Stimulated activated CD8-positive, alpha-beta memory T cell treated with anti-CD3 and anti-CD28 coated beads, Interleukin-7, amount 100 ng/mL, for 1 hour (primary cell): ENCODE data around the gene KLF11.
"Not testable (repeated sequence)": the region's sequence is repeated elsewhere in the genome, so short reads cannot be mapped to it uniquely, and the experiment has no call there.

Source experiments
- DNase-seq, 2 donors: peaks; one replicate each; pipeline ENCODE4 v3.0.0-alpha.2; 2020; ENCODE audit warnings: low read depth in 2 of 2

The KLF11 gene

DNA sequence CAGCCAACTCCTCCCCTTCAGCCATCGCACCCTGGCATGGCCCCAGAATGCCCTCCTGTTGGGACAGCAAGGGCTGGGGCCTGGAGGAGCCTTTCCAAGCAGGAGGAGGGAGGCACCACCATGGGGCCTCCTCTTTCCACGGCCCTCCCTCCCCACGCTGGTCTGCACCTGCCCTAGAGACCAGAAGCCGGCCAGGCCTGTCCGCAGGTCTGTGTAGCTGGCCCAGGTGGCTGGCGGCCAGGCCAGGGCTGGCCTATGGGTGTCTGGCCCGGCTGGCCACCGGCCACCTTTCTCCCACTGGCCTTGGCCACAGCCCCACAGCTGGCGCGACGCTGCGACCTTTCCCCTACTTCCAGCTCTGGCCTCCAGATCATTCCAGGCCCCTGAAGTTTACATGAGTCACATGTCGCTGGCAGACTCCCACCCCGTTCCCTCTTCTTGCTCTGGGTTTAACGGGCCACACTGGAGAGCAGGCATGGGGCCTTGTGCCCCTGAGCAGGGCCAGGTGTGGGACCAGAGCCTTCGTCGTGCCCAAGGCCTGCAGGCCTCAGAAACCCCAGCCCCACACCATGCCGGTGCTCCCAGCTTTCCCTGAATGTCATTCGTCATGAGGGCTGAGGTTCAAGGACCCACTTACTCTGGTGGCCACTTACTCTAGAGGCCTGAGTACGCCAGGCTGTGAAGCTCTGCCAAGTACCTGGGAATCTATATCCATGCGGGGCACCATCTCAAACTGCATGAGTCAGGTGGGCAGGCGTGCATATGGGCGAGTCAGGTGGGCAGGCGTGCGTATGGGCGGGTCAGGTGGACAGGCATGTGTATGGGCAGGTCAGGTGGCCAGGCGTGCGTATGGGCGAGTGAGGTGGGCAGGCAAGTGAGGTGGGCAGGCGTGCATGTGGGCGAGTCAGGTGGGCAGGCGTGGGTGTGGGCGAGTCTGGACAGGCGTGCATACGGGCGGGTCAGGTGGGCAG is 33.3 kb upstream of the KLF11 start:
- no peak for DNase-seq

DNA sequence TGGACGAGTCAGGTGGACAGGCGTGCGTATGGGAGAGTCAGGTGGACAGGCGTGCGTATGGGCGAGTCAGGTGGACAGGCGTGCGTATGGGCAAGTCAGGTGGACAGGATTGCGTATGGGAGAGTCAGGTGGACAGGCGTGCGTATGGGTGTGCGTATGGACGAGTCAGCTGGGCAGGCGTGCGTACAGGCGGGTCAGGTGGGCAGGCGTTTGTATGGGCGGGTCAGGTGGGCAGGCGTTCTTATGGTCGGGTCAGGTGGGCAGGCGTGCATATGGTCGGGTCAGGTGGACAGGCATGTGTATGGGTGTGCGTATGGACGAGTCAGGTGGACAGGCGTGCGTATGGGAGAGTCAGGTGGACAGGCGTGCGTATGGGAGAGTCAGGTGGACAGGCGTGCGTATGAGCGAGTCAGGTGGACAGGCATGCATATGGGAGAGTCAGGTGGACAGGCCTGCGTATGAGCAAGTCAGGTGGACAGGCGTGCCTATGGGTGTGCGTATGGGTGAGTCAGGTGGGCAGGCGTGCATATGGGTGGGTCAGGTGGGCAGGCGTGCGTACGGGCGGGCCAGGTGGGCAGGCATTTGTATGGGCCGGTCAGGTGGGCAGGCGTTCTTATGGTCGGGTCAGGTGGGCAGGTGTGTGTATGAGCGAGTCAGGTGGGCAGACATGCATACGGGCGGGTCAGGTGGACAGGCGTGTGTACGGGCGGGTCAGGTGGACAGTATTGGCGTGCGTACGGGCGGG is 32.3 kb upstream of the KLF11 start:
- DNase-seq: not testable (repeated sequence)

DNA sequence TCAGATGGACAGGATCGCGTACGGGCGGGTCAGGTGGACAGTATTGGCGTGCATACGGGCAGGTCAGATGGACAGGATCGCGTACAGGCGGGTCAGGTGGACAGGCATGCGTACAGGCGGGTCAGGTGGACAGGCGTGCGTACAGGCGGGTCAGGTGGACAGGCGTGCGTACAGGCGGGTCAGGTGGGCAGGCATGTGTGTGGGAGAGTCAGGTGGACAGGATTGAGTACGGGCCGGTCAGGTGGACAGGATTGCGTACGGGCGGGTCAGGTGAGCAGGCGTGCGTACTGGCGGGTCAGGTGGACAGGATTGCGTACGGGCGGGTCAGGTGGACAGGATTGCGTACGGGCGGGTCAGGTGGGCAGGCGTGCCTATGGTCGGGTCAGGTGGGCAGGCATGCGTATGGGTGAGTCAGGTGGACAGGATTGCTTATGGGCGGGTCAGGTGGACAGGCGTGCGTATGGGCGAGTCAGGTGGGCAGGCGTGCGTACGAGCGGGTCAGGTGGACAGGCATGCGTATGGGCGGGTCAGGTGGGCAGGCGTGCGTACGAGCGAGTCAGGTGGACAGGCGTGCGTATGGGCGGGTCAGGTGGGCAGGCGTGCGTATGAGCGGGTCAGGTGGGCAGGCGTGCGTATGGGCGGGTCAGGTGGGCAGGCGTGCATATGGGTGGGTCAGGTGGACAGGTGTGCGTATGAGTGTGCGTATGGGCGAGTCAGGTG is 31.6 kb upstream of the KLF11 start:
- DNase-seq: not testable (repeated sequence)

DNA sequence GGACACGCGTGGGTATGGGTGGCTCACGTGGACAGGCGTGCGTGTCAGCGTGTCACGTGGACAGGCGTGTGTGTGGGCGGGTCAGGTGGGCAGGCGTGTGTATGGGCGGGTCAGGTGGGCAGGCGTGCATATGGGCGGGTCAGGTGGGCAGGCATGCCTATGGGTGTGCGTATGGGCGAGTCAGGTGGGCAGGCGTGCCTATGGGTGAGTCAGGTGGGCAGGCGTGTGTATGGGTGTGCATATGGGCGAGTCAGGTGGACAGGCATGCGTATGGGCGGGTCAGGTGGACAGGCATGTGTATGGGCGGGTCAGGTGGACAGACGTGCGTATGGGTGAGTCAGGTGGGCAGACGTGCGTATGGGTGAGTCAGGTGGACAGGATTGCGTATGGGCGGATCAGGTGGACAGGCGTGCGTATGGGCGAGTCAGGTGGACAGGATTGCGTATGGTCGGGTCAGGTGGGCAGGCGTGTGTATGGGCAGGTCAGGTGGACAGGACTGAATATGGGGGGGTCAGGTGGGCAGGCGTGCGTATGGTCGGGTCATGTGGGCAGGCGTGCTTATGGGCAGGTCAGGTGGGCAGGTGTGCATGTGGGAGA is 30.9 kb upstream of the KLF11 start:
- not testable (repeated sequence) for DNase-seq

DNA sequence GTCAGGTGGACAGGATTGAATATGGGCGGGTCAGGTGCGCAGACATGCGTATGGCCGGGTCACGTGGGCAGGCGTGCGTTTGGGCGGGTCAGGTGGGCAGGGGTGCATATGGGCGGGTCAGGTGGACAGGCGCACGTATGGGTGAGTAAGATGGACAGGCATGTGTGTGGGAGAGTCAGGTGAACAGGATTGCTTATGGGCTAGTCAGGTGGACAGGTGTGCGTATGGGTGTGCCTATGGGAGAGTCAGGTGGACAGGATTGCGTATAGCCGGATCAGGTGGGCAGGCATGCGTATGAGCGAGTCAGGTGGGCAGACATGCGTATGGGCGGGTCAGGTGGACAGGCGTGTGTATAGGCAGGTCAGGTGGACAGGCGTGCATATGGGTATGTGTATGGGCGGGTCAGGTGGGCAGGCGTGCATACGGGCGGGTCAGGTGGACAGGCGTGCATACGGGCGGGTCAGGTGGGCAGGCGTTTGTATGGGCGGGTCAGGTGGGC is 30.3 kb upstream of the KLF11 start:
- no peak for DNase-seq

DNA sequence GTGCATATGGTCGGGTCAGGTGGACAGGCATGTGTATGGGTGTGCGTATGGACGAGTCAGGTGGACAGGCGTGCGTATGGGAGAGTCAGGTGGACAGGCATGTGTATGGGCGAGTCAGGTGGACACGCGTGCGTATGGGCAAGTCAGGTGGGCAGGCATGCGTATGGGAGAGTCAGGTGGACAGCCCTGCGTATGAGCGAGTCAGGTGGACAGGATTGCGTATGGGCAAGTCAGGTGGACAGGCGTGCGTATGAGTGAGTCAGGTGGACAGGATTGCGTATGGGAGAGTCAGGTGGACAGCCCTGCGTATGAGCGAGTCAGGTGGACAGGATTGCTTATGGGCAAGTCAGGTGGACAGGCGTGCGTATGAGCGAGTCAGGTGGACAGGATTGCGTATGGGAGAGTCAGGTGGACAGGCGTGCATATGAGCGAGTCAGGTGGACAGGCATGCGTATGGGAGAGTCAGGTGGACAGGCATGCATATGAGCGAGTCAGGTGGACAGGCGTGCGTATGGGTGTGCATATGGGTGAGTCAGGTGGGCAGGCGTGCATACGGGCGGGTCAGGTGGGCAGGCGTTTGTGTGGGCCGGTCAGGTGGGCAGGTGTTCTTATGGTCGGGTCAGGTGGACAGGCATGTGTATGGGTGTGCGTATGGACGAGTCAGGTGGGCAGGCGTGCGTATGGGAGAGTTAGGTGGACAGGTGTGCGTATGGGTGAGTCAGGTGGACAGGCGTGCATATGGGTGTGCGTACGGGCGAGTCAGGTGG is 29.5 kb upstream of the KLF11 start:
- not testable (repeated sequence) for DNase-seq

DNA sequence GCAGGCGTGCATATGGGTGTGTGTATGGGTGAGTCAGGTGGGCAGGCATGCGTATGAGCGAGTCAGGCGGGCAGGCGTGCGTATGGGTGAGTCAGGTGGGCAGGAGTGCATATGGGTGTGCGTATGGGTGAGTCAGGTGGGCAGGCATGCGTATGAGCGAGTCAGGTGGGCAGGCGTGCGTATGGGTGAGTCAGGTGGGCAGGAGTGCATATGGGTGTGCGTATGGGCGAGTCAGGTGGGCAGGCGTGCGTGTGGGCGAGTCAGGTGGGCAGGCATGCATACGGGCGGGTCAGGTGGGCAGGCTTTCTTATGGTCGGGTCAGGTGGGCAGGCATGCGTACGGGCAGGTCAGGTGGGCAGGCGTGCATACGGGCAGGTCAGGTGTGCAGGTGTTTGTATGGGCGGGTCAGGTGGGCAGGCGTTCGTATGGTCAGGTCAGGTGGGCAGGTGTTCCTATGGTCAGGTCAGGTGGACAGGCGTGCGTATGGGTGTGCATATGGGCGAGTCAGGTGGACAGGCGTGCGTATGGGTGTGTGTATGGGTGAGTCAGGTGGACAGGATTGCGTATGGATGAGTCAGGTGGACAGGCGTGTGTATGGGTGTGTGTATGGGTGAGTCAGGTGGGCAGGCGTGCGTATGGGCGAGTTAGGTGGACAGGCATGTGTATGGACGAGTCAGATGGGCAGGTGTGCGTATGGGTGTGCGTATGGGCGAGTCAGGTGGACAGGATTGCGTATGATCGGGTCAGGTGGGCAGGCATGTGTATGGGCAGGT is 28.7 kb upstream of the KLF11 start:
- DNase-seq: no peak

DNA sequence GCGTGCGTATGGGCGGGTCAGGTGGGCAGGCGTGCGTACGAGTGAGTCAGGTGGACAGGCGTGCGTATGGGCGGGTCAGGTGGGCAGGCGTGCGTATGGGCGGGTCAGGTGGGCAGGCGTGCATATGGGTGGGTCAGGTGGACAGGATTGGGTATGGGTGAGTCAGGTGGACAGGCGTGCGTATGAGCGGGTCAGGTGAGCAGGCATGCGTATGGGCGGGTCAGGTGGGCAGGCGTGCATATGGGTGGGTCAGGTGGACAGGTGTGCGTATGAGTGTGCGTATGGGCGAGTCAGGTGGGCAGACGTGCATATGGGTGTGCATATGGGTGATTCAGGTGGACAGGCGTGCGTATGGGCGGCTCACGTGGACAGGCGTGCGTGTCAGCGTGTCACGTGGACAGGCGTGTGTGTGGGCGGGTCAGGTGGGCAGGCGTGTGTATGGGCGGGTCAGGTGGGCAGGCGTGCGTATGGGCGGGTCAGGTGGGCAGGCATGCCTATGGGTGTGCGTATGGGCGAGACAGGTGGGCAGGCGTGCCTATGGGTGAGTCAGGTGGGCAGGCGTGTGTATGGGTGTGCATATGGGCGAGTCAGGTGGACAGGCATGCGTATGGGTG is 27.9 kb upstream of the KLF11 start:
- not testable (repeated sequence) for DNase-seq

DNA sequence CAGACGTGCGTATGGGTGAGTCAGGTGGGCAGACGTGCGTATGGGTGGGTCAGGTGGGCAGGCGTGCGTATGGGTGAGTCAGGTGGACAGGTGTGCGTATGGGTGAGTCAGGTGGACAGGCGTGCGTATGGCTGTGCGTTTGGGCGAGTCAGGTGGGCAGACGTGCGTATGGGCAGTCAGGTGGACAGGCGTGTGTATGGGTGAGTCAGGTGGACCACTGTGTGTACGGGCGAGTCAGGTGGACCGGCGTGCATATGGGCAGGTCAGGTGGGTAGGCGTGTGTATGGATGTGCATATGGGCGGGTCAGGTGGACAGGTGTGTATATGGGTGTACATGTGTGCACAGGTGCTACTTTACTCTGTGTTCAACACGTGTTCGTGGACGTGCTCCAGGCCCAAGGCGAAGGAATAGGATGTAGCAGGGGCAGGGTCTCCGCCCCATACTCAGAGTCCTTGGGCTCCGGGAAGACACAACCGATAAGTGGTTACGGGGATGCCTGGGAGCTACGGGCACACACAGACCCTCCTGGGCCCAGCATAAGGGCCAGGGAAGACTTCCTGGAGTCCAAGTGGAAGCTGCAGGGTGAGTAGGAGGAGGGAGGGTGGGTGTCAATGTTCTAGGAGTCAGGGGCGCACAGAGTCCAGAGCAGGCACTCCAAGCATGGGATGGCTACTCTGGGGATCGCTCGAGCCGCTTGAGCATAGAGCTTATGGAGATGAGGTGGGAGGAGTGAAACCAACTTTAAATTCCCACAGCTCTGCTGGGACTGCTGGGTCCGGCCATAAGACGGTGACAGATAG is 27.1 kb upstream of the KLF11 start:
- DNase-seq: no peak

DNA sequence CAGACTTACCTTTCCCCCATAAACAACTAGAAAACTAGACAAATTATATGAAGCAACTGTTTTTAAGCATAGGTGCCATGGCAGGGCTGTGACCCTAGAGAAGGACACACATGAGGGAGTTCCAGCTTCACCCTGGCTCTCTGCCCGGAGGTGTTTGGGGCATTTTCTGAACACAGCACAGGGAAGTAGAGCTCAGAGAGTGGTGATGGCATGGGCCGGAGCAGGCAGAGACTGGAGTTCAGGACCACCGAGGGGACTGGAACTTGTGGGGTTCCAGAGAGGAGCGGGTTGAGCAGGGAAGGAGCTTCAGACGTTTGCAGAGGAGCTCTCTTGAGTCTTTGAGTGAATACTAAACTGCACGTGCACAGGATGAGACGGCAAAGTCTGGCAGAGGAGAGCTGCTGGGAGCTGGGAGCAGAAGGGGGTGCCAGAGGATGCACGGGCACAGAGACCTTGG is 26.5 kb upstream of the KLF11 start:
- DNase-seq: no peak

DNA sequence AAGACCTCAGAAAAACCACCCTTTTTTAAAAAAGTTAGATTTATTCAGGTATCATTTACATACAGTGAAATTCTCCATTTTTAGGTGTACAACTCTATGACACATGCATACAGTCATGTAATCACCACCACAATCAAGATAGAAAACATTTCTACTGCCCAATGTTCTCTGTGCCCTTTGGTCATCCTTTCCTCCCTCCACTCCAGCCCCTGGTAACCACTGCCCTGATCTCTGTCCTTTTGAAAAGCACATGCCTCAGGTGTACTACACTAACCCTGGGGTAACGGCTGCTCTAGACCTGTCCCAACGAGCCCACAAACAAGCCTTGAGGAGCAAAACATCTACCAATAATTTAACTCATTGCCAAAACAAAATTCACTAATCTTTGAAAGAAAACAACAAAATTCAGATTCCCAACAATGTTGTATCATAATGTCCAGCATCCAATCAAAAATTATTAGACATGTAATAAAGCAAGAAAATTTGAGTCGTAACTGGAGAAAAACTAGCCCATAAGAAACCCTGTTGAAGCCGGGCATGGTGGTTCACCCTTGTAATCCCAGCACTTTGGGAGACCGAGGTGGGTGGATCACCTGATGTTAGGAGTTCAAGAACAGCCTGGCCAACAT is 25.9 kb upstream of the KLF11 start:
- no peak for DNase-seq

DNA sequence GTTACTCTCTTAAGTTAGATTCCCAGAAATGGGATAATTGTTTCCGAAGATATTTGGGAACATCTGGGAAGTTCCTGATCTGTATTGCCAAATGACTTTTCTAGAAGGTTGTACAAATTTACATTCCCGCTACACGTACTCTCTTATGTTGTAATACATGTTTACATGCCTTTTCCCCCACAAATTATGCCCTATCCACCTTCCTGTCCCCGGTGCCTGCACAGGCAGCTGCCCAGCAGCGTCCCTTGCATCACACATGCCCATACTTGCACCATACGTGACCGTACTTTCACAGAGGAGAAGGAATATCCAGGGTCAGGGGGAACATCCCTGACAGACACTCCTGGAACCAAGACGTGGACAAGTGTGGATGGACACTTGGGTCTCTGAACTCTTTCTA is 24.2 kb upstream of the KLF11 start:
- no peak for DNase-seq

DNA sequence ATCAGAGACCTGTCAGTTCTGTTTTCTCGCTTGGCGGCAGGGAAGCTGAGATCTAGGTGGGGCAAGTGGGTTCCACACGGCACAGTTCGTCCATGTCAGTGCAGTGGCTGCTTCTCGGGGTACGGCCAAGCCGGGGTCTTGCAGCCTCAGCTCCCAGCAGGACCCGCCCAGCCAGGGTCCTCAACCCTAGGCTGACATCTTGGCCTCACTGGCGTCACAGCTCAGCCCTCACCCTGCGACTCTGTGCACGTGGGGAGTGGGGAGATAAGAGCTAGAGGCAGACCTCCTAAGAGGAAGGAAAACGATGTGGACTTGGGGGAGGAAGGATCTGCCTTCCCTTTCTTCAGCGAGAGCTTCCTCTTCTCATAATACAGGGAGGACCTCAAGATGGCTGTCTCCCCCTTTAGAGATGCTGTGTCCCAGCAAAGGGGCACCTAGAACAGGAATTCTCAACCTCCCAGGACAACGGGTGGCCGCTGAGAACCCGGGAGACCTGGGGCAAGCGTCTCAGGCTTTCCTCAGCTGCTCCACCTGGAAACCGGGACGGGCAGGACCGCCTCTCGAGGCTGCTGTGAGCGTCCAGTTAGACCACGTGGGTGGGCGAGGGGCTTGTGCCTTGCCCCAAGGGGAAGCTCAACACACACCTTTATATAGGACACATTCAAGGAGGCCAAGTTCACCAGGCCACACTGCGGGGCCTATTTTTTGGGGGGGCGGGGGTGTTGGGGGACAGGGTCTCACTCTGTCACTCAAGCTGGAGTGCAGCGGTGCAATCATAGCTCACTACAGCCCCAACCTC is 23.5 kb upstream of the KLF11 start:
- DNase-seq: no peak

DNA sequence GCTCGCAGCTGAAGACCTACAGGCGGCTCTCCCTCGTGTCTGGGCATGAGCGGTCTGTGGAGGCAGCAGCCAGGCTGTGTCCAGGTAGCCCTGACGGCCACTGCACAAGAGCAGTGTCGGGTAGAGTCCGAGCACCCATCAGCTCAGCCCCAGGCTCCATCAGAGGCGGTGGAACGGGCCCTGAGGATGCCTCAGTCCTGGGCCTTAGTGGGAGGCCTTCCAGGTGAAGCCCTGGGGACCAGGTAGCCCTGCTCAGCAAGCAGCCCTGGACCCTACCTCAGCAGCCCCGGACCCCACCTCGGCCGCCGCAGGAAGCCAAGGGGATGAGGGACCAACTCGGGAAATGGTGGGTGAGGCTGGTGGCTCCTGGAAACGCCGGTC is 21.3 kb upstream of the KLF11 start:
- DNase-seq: no peak

DNA sequence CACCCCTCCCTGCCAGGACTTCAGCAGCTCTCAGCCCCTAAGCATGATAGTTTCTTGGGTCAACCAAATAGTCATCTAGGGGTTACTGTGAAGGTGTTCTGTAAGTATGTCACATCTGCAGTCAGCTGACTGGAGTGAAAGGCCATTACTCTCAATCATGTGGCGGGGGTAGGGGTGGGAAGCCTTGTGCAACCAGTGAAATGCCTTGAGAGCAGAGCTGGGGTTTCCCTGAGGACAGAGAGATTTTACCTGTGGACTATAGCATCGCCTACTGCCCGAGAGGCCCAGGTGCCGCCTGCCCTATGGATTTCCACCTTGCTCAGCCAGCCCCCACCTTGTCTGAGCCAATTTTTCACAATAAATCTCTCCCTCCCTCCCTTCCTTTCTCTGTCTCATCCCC is 20.9 kb upstream of the KLF11 start:
- DNase-seq: no peak

DNA sequence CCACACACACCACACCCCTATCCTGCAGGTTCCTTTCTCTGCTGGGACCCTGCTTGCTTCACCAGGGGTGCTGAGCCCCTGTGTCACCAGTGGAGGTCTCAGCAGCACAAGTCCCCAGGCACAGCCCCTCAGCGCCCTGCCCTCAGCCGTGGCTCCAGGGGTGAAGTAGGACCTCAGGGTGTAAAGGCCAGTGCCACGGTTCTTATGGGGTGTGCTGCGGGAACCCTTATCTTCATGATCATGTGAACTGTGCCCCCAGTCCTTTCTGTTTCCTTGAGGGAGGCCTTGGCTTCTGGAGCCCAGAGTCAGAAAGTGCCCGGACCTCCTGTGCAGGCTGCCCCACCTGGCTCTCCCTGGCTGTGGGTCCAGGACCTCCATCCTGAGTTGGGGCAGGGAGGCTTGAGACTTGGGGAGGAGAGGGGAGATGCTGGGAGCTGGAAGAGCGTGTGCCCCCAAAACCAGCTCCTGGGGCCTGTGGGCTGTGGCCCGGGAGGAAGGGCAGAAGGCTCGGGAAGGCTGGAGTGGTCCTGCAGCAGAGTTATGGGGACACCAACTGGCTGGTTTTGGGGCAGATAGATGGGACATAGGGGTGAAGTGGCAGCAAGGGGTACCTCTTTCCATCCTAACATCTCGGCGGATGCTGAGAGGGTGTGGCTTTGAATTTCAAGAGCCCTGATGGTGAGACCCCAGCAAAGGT is 20.2 kb upstream of the KLF11 start:
- DNase-seq: no peak
